HG03520 (cell line): ENCODE data around the gene ABTB2.

Experiments used
- ATAC-seq: cut with Tn5 transposase; IDR thresholded peaks from one replicate; pipeline ENCODE4 v1.9.1; 2021; ENCODE audit warnings: mild to moderate bottlenecking, moderate library complexity; ENCODE audit not compliant: unreplicated experiment

ABTB2 gene

DNA sequence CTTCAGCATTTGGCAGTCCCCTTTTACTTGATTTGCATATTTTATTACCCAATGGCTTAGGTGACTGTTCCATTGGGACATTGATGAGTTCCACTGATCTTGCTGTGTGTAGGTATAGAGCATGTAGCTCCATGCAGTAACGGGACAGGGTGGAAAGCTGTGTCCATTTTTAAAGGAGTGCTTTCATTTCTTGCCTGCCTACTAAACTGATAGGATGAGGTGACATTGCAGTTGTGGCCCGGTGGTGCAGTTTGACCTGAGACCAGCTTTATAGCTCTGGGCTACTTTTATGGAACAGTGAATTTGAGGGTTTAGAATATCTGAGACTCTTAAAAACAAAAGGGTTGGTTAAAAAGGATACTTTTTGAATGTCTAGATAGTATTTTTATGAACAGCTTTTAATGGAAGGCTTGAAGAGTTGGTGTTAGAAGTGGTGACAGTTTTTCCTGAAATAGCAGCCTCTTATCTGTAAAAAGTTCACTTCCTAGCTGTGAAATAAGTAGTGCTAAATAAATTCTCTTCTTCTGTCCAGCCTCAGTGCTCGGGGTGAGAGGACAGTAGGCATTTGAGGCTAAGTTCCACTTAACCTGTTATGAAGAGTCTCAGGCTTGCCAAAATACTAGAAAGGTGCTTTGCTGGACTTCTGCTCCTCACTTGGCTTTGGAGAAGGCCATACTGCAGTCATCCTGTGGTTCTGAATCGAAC lies 225.4 kb downstream of the ABTB2 start:
- no peak for ATAC-seq

DNA sequence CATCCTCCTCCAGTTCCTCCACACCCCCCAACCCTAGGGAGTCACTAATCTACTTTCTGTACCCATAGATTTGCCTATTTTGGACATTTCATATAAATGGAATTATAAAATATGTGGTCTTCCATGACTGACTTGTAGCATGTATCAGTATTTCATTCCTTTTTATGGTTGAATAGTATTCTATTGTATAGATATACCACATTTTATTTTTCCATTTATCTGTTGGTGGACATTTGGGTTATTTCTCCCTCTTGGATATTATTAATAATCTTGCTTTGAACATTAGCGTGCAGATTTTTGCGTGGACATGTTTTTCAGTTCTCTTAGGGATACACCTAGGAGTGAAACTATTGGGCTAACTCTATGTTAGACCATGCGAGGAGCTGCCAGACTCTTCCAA lies 229.0 kb downstream of the ABTB2 start:
- ATAC-seq: no peak

DNA sequence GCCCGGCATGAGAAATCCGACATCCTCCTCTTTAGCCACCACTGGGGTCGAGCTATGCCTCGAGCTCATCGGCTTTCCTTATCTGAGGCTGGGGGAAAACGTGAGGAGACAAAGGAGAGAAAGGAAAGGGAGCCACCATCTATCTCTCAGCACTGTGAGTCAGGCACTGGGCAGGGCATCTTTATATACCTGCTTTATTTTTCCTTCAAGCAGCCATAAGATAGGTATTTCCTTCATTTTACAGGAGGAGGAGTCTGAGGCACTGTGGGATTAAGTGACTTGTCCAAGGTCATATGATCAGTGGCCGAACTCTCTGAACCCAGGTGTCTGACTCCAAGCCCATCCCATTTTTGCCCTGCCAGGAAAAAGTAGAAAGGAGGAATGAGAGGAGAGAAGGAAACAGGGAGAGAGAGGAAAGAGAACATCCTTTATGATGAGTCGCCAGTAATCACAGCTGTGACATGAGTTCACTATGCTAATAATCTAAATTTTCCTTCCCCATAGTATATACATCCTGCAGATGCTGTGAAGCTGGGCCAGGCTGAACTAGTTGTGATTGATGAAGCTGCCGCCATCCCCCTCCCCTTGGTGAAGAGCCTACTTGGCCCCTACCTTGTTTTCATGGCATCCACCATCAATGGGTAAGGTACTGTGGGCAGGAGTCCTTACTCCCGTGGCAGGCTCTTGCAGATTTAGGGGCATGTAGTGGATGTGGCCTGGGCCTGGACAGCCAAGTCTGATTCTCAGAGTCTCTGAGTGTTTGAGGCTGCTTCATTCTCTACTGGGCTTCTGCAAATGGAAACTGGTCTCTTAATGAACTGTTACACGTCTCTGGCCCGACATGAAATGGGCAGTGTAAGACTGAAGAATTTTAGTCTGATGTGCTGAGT lies 230.6 kb downstream of the ABTB2 start:
- no peak for ATAC-seq

DNA sequence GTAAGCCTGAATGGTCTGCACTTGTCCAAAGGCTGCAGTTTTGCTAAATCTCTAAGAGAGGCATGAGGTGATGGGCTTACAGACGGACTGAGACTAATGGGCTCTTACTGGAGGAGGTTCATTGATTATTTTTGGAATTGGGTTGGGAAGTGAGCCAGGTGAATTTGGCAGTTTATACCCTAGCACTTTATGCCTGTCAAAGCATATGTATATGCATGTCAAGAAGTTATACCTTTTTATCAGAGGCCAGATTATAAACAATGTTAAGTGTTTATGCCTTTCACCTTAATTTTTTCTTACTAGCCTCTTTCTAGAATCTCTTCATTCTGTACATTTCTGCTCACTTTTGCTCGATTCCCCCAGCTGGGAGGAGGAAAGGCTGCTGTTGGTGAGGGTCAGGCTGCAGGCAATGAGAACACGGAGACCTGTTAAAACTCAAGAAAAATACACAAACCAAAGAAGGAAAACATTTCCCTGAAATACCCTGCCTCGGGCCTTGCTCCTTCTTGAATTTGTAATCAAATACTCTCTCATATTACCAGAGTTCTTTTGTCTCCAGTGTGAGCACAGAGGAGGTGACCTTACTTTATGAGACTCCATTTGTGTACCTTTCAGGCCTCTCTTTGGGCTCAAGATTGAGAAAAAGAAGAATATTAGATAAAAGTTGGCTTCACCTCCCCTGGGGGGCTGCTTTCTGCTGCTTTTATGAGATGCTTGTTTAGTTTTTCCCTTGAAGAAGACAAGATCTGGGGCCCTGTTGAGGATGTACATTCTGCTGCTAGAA lies 232.7 kb downstream of the ABTB2 start:
- ATAC-seq: no peak

DNA sequence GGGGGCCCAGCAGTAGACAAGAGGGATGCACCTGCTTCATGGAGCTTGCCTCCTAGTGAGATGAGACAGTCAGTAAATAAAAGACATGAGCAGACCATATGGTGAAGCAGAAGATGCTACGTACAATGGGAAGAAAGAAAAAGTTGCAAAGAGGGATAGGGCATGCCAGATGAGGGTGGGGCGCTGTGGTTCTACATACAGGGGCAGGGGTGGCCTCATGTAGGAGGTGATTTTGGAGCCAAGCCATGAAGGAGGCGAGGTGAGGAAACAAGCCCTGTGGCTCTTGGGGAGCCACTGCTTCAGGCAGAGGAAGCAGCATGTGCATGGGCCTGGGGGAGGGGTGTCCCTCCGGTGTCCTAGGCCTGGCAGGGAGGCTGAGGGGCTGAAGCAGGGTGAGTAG lies 237.2 kb downstream of the ABTB2 start:
- ATAC-seq: no peak

DNA sequence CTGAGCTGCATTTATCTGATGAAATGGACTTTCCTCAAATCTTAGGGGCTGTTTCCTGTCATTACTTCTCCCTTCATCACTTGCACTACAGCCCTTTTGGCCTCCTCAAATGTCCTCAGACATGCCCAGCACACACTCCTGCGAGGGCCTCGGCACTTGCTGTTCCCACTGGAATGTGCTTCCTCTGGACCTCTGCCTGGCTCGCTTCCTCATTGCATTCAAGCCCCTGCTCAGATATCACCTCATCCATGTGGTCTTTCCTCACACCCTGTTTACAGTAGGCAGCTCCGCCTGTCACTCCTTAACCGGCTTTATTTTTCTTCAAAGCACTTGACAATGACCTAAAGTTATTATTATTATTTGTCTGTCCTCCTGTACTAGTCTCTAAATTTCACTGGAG lies 243.3 kb downstream of the ABTB2 start:
- no peak for ATAC-seq

DNA sequence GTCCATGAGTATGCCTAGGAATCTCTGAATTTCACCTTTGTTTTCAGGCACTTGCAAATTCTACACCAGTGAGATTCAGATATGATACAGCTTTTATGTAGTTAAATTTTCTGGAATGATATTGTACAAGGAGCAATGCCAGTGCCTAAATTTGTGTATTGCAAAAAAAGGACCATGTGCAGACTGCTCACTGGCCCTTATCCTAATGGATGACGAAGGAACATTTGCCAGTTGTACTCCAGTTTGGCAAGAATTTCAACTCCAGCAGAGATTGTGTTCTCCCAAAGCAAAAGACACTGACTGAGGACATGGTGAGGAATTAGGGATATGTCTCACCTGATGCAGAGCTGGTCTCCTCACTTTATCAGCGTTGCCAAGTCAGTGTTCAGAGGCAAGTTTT lies 243.8 kb downstream of the ABTB2 start:
- no peak for ATAC-seq

DNA sequence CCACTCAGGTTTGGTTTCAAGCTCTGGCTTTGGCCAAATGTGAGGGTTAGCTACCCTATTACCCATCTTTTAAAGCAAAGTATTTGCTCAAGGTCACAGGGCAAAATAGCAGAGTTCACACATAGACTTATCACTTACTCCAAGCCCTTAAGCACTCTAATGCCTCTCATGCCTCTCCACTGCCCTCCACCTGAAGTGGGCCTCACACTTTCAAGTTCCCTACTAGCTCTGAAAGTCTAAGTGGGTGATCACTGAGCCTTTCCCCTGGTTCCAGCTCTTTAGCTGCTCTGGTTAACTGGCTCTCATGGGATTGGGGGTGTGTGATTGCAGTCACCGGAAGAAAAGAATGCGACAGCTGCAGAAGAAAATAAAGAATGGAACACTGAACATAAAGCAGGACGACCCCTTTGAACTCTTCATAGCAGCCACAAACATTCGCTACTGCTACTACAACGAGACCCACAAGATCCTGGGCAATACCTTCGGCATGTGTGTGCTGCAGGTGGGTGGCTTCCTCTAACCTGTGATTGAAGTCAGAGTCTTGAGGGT lies 246.0 kb downstream of the ABTB2 start:
- no peak for ATAC-seq

DNA sequence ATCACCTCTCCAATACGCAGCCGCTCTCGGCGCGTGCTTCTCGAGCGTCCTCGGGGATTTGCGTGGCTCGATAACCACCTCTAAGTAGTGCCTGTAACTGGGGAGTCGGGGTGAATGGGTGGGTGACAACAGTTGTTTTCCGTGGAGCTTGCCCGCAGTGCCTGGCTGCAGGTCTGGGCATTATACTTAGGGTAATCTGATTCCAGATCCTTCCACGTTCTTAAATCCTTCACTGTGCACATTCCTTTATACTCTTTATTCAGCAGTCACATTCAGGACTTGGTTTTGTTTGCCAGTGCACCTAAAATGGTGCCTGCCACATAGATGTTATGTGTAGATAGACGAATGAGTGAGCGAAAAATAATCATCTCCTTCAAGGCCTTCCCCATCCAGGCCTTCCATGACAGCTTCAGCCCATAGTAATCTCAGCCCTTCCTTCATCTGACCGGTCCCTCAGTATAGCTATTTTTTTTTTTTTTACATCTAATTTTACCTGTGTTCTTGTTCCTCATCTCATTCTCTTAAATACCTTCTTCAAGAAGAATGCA lies 251.8 kb downstream of the ABTB2 start:
- no peak for ATAC-seq

DNA sequence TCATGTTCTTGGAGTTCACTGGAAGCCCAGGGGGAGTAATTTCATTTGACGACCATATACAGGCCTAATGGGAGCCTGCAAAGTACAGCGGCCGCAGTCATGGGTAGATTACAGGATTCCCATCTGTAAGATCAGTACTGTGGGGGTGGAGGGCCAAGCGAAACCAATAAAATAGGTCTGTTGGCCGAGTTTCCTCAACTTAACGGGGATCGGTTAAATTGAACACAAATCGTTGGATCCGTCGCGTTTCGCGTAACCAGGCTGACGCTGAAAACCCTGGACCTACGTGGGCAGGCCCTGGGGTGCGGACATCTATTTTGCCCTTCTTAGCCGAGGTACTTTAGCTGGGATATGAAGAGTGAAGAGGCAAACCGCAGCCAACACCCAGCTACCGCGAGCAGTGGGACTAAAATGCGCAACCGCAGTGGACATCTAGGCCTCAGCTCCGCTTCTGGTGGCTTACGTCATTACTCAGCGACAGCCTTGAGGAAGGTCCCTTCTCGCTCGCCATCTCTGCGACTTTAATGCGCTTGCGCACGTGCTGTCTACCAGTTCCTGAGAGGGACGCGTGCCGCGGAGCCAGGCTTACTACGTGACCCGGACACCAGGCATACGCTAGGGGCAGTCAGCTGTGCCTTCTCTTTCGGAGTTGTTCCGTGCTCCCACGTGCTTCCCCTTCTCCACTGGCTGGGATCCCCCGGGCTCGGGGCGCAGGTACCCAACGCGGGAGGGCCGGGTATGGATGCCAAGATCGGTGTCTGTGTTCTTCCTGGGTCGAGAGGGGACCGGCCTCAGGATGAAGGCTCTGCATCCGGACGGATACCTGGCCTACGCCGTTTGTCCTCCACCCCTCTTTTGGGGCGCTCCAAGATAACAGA lies 252.5 kb downstream of the ABTB2 start, which contains the start of gene NAT10:
Gene NAT10 (plus strand): TSS at position 551 of the 878 bp plus-strand sequence. CDS start 2,597 bp downstream, outside the sequence.
- peak; percentile 92 for ATAC-seq

DNA sequence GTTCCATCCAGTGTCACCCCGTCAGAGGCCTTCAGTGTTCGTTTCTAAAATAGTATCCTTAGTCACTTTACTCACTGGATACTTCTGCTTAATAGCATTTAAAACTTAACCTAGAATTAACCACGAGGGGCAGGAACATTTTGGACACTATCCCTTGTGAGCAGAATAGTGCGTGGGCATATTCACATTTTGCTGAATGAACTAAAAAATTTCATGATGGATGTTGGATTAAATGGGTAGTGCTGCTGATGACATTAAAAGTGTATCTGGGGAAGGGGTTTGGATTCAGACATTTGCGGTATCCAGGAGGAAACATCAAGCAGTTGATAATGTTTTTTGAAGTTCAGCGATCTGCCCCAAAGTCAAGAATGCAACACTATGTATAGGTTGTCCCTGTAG lies 253.1 kb downstream of the ABTB2 start:
- no peak for ATAC-seq
